Occipital lobe (tissue), 2 donors: ENCODE data around the gene PIEZO1. TPM values are rescaled to one million over a fixed set of nuclear protein-coding genes. Genes with fewer than 3 reads are reported as not detected.

ENCODE experiments used
- DNase-seq: peaks from one replicate; lab custom pipeline; 2025; lab: John Stamatoyannopoulos, UW
- total RNA-seq: library from RNA; depleted of rRNA; stranded (reverse); fragments of >200 nt; gene quantifications from one replicate; pipeline ENCODE4 v1.2.3, GENCODE V29; 2014

Gene PIEZO1
- total RNA-seq, 1 donor from 2014 or later, result 4.8 TPM

DNA sequence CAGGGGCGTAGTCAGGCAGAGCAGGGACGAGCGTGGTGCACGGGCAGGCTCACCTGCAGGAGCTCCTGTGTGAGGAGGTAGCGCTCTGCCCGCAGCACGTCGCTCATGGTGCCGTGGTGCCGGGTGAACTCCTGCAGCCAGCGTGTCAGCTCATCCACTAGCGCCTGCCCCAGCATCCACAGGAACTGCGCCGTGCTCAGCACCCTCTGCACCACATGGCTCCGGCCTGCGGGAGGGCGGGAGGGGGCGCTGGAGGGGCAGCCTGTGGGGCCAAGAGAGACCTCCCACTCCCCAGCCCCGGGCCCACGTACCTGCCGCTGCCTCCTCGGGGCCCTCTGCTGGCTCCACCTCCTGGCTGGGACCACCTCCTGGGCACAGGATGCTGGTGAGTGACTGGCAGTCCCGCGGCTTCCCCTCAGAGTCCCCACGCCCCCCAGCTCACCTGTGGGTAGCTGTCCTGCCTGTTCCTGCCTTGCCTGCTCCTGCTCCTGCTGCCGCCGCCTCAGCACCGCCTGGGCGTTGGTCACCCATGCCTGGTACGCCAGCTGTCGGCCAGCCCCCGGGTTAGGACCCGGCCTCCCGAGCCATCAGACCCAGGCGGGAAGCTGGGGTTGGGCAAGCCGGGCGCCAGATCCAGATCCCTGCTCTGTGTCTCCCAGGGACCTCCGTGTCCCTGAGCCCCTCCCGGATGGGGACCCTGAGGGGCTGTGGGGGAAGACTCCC lies 62.1 kb downstream of the PIEZO1 start:
- no peak for DNase-seq

DNA sequence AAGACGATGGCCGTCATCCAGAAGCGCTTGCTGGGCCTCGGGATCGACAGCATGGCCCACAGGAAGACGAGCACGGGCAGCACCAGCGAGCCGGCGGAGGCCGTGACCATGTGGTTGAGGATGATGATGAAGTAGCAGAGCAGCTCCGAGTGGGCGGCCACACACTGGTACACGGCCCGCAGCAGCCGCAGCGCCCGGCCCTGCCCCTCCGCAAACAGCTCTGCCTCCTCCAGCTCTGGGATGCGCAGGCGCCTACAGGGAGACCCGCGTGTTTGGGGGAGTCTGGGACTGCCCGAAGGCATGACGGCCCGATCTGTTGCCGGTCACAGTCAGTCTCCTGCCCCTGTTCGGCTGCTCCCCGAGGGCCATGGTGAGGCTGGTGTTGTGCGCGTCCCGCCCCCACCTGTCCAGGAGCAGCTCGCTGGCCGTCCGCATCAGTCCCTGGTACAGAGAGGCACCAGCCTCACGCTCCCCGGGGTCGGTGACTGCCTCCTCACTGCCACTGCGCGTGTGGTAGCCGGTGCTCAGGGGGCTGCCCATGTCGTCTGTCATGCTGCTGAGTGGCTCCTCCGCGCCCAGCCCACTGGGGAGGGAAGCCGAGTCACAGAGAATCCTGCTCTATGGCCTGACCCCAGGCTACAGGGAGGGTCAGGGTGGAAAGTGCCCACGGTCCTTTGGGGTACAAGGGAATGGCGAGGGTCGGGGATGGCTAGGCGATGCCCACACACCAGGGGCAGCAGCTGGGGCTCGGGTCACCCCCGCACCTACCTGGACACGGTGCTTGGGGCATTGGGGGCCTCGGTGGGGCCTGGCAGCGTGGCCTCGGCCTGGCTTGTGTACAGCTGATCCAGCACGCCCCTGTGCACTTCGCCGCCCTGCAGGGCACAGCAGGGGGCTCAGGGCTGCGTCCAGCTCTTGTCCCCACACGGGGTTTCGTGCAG lies 62.9 kb downstream of the PIEZO1 start:
- DNase-seq, result no peak

DNA sequence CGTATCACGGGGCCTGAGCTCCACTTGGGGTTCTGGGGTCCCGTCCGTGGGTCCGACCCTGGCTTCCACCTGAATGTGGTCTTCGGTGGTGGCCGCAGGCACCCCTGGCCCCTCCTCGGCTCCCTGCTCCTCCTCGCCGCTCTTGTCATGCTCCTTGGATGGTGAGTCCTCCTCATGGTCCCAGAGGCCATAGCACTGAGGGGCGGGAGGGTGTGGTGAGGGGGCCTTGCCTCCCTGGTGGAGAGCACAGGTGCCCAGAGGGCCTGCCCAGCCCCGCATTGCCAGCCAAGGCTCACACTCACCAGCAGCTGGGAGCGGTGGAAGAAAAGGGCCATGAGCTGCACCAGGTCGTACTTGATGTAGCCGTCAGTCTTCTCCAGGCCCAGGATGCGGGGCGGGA lies 63.8 kb downstream of the PIEZO1 start:
- no peak for DNase-seq

DNA sequence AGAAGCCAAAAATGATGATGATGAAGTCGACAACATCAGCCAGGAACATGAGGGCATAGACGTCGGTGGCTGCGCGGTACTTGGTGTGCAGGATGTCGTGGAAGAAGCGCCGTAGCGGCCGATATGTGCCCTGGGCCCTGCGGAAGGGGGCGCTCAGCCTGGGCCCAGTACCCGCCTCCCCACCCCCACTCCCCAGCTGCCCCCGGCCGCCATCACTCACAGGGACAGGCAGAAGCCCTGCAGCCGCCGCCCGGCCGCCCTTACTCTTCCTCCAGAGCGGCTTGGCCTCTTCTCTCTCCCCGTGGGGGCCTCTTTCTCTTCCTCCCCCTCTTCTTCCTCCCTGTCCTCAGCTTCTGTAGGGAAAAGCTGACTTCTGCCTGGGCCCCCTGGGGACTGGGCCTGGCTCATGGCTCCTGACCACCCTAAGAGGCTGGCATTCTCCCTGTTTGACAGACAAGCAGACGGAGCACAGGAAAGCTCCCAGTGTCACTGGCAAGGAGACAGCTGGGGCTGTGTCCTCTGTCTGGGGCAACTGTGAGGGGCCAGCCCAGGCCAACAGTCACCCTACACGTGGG lies 64.5 kb downstream of the PIEZO1 start:
- DNase-seq, result no peak

DNA sequence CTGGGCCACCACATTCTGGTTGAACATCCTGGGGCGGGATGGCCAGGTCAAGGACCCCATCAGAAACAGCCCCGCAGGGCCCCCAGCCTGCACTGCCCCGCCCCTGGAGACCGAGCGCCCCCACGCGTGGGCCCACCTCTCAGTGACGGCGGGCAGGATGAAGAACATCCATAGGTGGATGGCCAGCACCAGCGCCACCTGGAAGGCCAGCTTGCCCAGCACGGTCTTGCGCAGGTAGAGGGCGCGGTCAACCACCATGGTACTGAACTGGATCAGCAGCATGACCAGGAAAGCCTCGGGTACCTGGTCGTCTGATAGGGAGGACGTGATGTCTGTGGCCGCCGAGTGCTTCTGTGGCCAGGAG lies 65.1 kb downstream of the PIEZO1 start:
- DNase-seq, result no peak

DNA sequence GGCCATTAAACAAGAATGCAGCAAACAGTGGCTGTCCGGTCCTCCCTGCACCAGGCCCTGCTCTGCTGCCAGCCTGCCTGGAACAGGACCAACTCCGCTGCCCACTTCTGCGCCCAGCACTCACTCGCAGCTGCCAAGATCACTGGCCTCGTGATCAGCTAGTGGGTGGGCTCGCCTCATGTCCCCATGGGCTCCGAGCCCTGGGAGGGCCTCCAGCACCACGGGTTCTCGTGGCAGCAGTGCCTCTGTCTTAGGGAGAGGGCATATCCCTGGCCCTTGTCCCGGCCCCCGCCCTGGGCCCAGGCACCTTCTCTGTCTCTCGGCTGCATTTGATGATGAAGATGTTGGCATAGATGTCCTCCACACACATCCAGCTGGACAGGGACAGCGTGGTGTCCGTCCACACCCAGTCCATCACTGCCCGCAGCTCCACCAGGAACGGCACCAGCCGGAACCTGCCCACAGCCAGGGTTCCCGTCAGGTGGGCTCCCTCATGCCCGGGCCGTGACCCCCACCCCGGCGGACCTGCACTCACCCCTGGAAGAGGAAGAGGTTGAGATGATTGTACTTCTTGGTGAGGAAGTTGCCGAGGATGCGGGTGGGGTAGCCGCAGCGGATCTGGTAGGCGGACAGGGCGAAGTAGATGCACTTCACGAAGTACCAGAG lies 65.6 kb downstream of the PIEZO1 start:
- peak; percentile 62 for DNase-seq

DNA sequence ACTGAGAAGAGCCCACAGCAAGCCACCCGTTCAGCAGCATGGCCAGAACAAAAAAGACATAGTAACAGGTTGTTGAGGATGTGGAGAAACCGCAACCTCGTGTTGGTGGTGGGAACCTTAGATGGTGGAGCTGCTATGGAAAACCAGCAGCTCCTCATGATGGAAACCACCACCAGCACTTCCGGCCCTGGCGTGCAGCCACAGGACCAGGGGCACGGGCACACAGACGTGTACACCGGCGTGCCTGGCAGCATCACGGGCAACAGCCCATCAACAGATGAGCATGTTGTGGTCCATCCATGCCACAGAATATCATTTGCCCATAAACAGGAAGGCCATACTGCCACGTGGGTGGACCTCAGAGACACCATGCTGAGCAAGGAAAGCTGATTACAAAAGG lies 66.8 kb downstream of the PIEZO1 start:
- no peak for DNase-seq

DNA sequence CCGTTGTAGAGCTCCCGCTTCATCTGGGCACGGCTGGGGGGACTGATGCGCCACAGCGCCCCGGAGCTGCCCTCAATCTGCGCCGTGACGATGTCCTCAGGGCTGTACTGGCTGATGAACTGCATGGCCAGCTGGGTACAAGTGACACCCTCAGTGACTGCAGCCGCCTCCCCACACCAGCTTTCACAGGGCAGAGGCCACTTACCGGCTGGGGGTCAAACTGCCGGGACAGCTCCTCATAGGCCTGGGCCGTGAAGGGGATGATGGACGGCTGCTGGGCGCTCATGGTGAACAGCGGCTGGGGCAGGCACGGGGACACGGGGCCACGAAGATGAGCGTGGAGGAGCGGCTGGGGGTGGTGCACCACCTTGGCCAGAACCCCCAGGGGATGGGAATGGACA lies 68.4 kb downstream of the PIEZO1 start:
- DNase-seq, result no peak

DNA sequence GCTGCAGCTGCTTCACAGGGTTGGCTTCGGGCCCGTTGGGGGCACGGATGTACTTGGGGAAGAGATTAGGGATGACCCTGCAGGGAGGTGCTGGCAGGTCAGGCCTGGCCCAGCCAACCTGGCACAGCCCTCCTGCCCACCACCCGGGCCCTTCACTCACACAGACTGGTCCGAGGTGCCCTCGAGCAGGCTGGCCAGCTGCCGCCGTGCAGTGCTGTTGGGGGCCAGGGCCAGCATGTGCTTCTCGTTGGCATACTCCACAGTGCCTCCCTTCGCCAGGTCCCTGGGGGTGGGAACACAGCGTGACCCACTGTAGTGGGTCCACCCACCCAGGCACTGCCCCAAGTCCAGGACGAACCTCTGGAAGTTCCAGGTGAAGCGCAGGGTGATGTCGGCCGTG lies 68.8 kb downstream of the PIEZO1 start:
- DNase-seq, result no peak

DNA sequence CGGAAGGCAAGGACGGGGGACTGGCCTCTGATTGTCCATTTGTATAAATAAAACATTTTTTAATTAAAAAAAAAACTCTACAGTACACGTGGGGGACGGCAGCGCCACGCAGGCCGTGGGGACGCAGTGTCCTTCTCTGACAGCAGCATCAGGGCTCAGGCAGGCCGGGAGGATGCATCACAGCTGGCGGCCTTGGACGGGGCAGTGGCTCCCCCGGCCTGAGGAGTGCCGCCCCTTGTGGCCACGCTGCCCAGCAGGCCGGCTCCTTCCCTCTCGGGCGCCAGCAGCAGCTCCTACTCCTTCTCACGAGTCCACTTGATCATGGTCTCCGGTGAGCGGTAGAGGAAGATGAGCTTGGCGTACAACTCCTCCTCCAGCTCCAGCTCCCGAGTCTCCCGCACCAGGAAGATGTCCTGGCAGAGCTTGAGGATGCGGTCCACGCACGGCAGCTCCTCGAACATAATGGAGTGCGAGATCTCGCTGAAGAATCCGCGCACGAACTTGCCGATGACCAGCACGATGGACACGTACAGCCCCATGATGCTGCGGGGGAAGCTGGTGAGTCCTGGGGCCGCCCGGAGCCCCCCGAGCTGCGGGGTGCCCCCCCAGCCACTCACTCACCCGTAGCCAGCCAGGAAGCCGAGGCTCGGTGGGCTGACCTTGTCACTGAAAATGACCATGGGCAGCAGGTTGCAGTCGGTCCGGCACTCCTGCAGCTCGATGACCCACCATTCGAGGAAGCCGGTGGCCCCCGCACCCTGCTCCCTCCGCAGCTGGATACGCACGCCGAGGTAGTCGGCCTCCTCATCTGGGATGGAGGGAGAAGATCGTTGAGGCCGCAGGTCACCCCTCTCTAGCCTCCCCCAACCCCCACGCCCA lies 69.5 kb downstream of the PIEZO1 start:
- no peak for DNase-seq

DNA sequence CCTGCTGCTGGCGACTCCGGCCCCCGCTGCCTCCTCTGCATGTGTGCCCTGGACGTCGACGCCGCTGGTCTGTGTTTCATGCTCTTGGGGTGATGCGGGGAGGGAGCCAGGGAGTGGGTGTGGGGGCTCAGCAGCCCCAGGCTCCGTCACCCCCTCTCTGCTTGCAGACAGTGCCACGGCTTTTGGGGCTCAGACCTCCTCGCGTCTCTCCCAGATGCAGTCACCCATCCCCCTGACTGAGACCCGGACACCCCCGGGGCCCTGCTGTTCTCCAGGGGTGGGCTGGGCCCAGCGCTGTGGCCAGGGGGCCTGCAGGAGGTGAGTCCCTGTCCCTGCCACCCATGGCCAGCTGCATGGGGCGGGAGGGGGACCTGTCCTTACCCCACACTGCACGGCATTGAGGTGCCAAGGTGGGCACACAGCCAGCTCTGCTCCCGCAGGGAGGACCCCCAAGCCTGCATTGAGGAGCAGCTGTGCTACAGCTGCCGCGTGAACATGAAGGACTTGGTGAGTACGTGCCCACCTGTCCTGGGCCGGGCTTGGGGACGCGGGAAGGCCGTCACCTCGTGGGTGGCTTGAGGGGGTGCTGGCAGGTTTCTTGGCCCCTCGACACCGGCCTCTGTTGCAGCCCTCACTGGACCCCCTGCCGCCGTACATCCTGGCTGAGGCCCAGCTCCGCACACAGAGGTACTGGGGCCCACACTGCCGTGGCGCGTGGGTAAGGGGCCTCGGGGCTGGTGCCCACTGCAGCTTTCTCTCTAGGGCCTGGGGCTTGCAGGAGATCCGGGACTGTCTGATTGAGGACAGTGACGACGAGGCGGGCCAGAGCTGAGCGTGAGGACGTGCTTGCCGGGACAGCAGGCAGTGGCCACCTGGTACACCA lies 70.4 kb downstream of the PIEZO1 start:
- no peak for DNase-seq

DNA sequence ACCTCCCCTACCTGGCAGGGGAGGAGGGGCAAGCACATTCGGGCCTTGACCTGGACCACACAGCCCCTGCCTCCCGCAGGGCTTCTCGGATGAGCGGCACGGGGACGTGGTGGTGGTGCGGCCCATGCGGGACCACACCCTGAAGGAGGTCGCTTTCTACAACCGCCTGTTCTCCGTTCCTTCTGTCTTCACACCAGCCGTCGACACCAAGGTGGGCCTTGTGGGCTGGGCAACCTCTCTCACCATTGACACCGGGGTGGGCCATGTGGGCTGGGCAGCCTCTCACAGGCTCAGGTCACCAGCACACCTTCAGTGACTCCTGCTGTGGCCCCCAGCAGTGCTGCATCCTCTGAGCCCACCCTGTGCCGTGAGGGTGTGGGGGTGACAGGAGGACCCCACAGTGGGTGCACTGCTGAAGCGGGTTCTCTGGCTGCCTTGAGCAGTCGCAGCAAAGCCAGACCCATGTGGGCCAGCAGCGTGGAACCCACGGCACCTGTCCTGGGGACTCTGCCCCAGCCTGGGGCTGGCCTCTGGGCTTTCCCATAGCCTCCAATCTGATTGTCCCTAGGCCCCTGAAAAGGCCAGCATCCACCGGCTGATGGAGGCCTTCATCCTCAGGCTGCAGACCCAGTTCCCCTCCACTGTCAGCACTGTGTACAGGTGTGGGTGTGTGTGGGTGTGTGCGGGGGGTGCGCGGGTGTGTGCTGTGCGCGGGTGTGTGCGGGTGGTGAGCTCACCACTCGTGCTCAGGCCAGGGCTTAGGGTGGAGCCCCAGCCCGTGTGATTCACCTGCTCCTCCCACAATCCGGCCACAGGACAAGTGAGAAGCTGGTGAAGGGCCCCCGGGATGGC lies 71.2 kb downstream of the PIEZO1 start:
- DNase-seq, result no peak

DNA sequence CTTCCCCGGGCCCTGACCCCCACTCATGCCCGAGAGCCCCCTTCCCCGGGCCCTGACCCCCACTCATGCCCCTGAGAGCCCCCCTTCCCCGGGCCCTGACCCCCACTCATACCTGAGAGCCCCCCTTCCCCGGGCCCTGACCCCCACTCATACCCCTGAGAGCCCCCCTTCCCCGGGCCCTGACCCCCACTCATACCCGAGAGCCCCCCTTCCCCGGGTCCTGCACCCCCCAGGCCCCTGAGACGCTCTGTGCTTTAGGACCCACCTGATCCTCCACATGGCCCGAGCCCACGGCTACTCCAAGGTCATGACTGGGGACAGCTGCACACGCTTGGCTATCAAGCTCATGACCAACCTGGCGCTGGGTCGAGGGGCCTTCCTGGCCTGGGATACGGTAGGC lies 72.0 kb downstream of the PIEZO1 start:
- no peak for DNase-seq

DNA sequence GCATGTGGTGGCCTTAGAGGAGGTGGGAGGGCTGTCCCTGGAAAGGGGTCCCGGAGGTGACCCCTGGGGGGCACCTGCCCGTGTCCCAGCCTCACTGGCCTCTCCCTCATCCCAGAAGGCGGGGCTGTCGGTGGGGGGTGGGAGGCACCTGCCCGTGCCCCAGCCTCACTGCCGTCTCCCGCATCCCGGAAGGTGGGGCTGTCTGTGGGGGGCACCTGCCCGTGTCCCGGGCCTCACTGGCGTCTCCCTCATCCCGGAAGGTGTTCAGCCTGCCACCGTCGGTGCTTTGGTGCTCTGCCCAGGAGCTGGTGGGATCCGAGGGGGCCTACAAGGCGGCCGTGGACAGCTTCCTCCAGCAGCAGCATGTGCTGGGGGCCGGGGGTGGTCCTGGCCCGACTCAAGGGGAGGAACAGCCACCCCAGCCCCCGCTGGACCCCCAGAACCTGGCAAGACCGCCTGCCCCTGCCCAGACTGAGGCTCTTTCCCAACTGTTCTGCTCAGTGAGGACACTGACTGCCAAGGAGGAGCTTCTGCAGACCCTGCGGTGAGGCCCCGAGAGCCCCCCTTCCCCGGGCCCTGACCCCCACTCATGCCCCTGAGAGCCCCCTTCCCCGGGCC lies 72.5 kb downstream of the PIEZO1 start:
- no peak for DNase-seq

DNA sequence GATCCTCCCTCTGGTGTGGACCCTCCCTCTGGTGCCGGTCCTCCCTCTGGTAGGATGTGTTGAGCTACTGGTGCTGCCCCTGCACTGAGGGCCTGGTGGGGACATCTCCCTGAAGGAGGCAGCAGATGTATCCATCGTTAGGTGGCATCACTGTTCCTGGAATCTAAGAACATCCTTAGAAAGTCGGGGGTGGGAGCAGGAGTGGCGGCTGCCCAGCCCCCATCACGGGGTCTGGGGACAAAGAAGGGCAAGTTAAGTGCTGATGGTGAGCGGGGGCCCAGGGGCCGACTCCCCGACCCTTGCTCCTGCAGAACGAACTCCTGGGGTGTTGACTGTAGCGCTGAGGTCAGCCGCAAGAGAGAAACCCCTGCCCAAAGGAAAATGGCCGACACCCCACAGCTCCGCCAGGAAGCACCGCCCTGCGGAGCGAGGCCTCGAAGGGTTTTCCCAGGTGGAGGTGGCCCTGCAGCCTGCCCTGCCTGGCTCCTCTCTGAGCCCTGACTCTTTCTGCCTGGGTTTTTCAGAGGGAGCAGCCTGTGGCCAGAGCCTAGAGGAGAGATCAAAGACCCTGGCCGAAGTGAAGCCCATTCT lies 73.2 kb downstream of the PIEZO1 start:
- DNase-seq, result no peak

DNA sequence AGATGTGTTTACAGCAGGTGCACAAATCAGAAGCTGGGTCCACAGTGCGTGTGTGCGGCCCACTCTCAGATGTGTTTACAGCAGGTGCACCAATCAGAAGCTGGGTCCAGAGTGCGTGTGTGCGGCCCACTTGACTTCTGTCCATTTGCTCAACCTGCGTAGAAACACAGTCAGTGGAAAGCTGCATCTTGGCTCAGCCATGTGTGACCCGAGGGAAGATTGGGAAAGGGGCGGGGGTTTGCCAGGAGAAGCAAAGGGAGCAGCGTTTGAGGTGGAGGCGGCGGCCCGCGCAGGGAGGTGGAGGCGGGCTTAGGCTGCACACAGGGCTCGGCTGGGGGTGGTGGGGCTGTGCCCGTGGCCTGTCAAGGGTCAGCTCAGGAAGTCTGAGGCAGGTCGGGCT lies 74.5 kb downstream of the PIEZO1 start:
- no peak for DNase-seq

DNA sequence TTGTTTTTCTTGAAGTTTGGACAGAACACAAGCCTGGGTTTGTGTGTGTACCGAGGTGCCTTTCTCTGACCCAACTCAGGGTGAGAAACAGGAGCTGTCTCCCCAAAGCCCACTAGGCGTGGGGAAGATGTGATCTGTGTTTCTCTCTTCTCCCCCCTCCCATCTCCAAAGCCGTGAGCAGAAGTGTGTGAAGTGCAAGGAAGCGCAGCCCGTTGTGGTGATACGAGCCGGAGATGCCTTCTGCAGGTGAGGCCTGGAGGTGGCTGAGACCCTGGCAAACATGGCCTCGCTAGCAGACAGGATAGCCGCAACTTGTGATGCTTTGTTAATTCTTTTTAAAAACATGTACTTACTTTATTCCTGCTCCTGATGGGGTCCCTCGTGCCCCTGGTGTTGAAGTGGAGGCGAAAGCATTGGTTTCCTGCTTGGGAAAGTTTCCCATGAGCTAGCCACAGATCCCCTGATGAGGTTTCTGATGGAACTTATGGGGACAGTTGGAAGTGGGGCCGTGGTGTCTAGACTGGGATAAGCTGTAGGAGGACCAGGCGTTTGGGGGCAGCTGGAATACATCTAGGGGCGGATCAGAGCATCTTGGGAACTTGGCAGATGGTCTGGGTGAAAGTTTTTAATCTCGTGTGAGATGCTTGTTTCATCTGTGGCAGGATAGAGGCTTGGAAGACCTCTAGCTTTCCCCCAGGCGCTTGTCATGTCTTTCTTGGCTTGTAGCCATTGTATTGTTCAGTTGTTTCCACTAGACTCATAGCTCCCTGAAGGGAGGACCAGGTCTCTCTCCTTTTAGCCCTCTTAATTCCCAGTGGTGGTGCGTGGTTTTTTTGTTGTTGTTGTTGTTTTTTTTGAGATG lies 77.8 kb downstream of the PIEZO1 start:
- no peak for DNase-seq
